Hepatocyte (in vitro differentiated cells): ENCODE results near the gene PPM1H.

Source experiments
- CTCF ChIP-seq: fragments of 200-600 bp; sonication (generic); IDR thresholded peaks from 2 replicates; pipeline ENCODE4 v1.5.1; 2016; ENCODE audit warnings: antibody characterized with exemption, mild to moderate bottlenecking; ENCODE audit not compliant: poor library complexity
- EZH2 ChIP-seq: fragments of 200-600 bp; sonication (generic); IDR thresholded peaks from 2 replicates; pipeline ENCODE4 v1.6.1; 2016; ENCODE audit warnings: antibody characterized with exemption, mild to moderate bottlenecking, borderline replicate concordance

- TF ChIP-seq CTCF (no peak), EZH2 (no peak)
Observed at GRCh38 chr12:62915204-62915529, 19.8 kb downstream of the PPM1H start.
